ENCODE measurements around the gene FNDC3A. TPM values are rescaled to one million over a fixed set of nuclear protein-coding genes. Genes with fewer than 3 reads are reported as not detected.

FNDC3A gene
- total RNA-seq, 1 donor, result 50.7 TPM

DNA sequence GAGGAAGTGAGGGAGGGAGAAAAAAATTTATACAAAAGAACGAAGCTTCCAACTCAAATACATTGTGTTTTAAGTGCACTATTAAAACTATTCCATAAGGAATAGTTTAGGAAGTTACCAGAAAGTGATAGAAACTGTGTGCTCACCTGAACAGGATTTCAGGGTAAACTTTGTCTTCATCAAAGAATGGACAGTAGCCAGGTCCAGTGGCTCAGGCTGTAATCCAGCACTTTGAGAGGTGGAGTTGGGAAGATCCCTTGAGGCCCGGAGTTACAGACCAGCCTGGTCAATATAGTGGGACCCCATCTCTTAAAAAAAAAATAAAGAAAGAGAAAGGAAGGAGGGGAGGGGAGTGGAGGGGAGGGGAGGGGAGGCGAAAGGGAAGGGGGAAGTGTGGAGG lies 259.0 kb downstream of the FNDC3A start:
- no peak overlapping the region for H2AFZ ChIP-seq (ENCODE audit: low read length)
- H3K9me3 ChIP-seq (ENCODE audit: low read depth, low read length), result no peaks in the 10 kb centered on the region
- TF ChIP-seq, protein P1, sequence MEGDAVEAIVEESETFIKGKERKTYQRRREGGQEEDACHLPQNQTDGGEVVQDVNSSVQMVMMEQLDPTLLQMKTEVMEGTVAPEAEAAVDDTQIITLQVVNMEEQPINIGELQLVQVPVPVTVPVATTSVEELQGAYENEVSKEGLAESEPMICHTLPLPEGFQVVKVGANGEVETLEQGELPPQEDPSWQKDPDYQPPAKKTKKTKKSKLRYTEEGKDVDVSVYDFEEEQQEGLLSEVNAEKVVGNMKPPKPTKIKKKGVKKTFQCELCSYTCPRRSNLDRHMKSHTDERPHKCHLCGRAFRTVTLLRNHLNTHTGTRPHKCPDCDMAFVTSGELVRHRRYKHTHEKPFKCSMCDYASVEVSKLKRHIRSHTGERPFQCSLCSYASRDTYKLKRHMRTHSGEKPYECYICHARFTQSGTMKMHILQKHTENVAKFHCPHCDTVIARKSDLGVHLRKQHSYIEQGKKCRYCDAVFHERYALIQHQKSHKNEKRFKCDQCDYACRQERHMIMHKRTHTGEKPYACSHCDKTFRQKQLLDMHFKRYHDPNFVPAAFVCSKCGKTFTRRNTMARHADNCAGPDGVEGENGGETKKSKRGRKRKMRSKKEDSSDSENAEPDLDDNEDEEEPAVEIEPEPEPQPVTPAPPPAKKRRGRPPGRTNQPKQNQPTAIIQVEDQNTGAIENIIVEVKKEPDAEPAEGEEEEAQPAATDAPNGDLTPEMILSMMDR (IDR thresholded peaks at IDR 0.05; ENCODE audit: extremely low read depth, low read depth, low read length), result no peak
- H4K20me1 ChIP-seq (ENCODE audit: insufficient read depth, low read length), result no peaks in the 10 kb centered on the region
- no peak overlapping the region for H3K27ac ChIP-seq (ENCODE audit: low read depth, low read length)
- no peaks in the 10 kb centered on the region for H3K4me1 ChIP-seq (ENCODE audit: insufficient read depth, low read length)
- no peak overlapping the region for H3K4me2 ChIP-seq (ENCODE audit: insufficient read depth, low read length)
- no peak for DNase-seq (ENCODE audit: insufficient read length, low spot score, missing footprints)
- no peaks in the 10 kb centered on the region for H3K79me2 ChIP-seq (ENCODE audit: insufficient read depth, low read length)
- no peaks in the 10 kb centered on the region for H3K27me3 ChIP-seq (ENCODE audit: insufficient read depth, low read length)
- no peaks in the 10 kb centered on the region for H3K36me3 ChIP-seq (ENCODE audit: insufficient read depth, low read length)
- no peak overlapping the region for H3K4me3 ChIP-seq (ENCODE audit: insufficient read depth, low read length)

DNA sequence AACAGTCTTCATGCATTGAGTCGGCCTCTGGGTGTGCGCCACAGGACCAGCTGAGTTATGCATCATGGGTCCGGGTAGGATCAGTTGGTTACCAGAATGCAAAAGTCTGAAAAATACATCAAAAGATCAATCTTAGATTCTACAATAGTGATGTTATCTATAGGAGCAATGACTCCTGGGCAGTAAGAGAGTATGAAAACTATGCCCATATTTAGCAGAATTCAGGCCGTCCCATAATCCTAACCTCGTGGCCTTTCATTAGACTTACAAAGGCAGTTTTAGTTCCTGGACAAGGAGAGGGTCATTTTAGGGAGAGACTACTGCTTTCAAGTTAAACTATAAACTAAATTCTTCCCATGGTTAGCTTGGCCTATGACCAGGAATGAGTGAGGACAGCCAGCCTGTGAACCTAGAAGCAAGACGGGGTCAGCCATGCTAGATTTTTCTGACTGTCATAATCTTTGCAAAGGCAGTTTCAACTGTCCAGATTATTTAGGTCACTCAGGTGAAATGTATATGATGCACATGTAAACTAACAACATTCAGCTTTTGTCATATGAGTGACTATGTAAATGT lies 260.2 kb downstream of the FNDC3A start:
- Histone ChIP-seq H3K4me2 (ENCODE audit: insufficient read depth, low read length) (no peak overlapping the region), H3K36me3 (ENCODE audit: insufficient read depth, low read length) (no peaks in the 10 kb centered on the region), H3K27ac (ENCODE audit: low read depth, low read length) (no peak overlapping the region), H3K79me2 (ENCODE audit: insufficient read depth, low read length) (no peaks in the 10 kb centered on the region), H4K20me1 (ENCODE audit: insufficient read depth, low read length) (no peaks in the 10 kb centered on the region), H2AFZ (ENCODE audit: low read length) (no peak overlapping the region), H3K4me3 (ENCODE audit: insufficient read depth, low read length) (no peak overlapping the region), H3K4me1 (ENCODE audit: insufficient read depth, low read length) (no peaks in the 10 kb centered on the region), H3K9me3 (ENCODE audit: low read depth, low read length) (no peaks in the 10 kb centered on the region), H3K27me3 (ENCODE audit: insufficient read depth, low read length) (no peaks in the 10 kb centered on the region)
- TF ChIP-seq, protein P1 (IDR thresholded peaks at IDR 0.05; ENCODE audit: extremely low read depth, low read depth, low read length), result no peak
- DNase-seq (ENCODE audit: insufficient read length, low spot score, missing footprints), result no peak

- Histone ChIP-seq H3K9me3 (ENCODE audit: low read depth, low read length) (no peaks in the 10 kb centered on the region), H3K4me3 (ENCODE audit: insufficient read depth, low read length) (no peak overlapping the region), H4K20me1 (ENCODE audit: insufficient read depth, low read length) (no peaks in the 10 kb centered on the region), H3K79me2 (ENCODE audit: insufficient read depth, low read length) (no peaks in the 10 kb centered on the region), H3K36me3 (ENCODE audit: insufficient read depth, low read length) (no peaks in the 10 kb centered on the region), H3K4me1 (ENCODE audit: insufficient read depth, low read length) (no peaks in the 10 kb centered on the region), H3K4me2 (ENCODE audit: insufficient read depth, low read length) (no peak overlapping the region), H3K27me3 (ENCODE audit: insufficient read depth, low read length) (no peaks in the 10 kb centered on the region), H2AFZ (ENCODE audit: low read length) (no peak overlapping the region), H3K27ac (ENCODE audit: low read depth, low read length) (no peak overlapping the region)
- DNase-seq (ENCODE audit: insufficient read length, low spot score, missing footprints), result no peak
- TF ChIP-seq, protein P1 (IDR thresholded peaks at IDR 0.05; ENCODE audit: extremely low read depth, low read depth, low read length), result no peak
These were observed 262.9 kb downstream of the FNDC3A start for GRCh38 chr13:49238621-49239020.

- Histone ChIP-seq H3K27me3 (ENCODE audit: insufficient read depth, low read length) (peaks cover 3% of the 10 kb centered on the region), H3K79me2 (ENCODE audit: insufficient read depth, low read length) (no peaks in the 10 kb centered on the region), H3K4me3 (ENCODE audit: insufficient read depth, low read length) (no peak overlapping the region), H3K4me2 (ENCODE audit: insufficient read depth, low read length) (no peak overlapping the region), H3K4me1 (ENCODE audit: insufficient read depth, low read length) (no peaks in the 10 kb centered on the region), H3K27ac (ENCODE audit: low read depth, low read length) (no peak overlapping the region), H3K9me3 (ENCODE audit: low read depth, low read length) (no peaks in the 10 kb centered on the region), H4K20me1 (ENCODE audit: insufficient read depth, low read length) (no peaks in the 10 kb centered on the region), H3K36me3 (ENCODE audit: insufficient read depth, low read length) (no peaks in the 10 kb centered on the region), H2AFZ (ENCODE audit: low read length) (no peak overlapping the region)
- TF ChIP-seq, protein P1 (IDR thresholded peaks at IDR 0.05; ENCODE audit: extremely low read depth, low read depth, low read length), result peak; percentile 83
- DNase-seq (ENCODE audit: insufficient read length, low spot score, missing footprints), result no peak
These were observed 264.3 kb downstream of the FNDC3A start for GRCh38 chr13:49240017-49240416.
